Measurements from ENCODE around the gene CFAP299.

- no peak for TF ChIP-seq TCF12 (IDR thresholded peaks at IDR 0.05; ENCODE audit: low read depth)
- no peak for TF ChIP-seq TAF1 (IDR thresholded peaks at IDR 0.05; ENCODE audit: low read depth)
- TF ChIP-seq REST (IDR thresholded peaks at IDR 0.05; ENCODE audit: low read depth), result no peak
- no peak for TF ChIP-seq EP300 (IDR thresholded peaks at IDR 0.05; ENCODE audit: borderline replicate concordance)
- no peak for TF ChIP-seq NFIC (IDR thresholded peaks at IDR 0.05)
- TF ChIP-seq RAD21 (IDR thresholded peaks at IDR 0.05; ENCODE audit: low read depth), result no peak
- no peak for TF ChIP-seq TEAD4 (IDR thresholded peaks at IDR 0.05)
- TF ChIP-seq USF1 (IDR thresholded peaks at IDR 0.05), result no peak
- no peak for TF ChIP-seq CEBPB (IDR thresholded peaks at IDR 0.05)
- TF ChIP-seq YY1 (IDR thresholded peaks at IDR 0.05; ENCODE audit: low read depth), result no peak
Observed at GRCh38 chr4:80336582-80336981, 1.1 kb downstream of the CFAP299 start.

Data from Ishikawa (cell line).